Body of pancreas (tissue), 4 donors: ENCODE data around the gene CHST9.

Experiments
- POLR2A ChIP-seq, 3 donors: fragments of 450-650 bp; IDR thresholded peaks; one replicate each; pipeline ENCODE4 v1.6.1; 2016; ENCODE audit warnings: antibody characterized with exemption in 3 of 3, mild to moderate bottlenecking in 2 of 3
- TF ChIP-seq, protein P1 (sequence below), 7 experiments: fragments of 450-650 bp in 4 of 7; fragments of 200-600 bp in 3 of 7; sonication (generic) in 3 of 7; IDR thresholded peaks; one replicate each; pipeline ENCODE4 v1.5.1; 2016 to 2019; ENCODE audit warnings: antibody characterized with exemption in 7 of 7

DNA sequence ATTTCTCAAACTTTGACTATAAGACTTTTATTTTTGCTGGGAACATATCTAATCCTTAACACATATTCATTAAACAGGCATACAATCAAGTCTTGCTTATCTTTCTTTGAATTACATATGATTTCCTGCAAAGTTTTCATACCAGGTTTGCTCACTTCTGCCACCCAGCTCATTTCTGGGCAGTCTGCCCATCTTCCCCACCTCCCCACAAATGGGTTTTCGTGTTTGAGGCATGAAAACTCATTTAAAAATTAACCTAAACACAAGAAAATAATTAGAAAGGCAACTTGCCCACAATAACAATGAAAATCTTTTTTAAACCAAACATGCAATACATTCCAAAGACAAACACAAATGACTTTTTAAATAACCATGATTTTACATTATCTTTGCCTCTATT is 3.4 kb downstream of the CHST9 start:
- TF ChIP-seq, protein P1, sequence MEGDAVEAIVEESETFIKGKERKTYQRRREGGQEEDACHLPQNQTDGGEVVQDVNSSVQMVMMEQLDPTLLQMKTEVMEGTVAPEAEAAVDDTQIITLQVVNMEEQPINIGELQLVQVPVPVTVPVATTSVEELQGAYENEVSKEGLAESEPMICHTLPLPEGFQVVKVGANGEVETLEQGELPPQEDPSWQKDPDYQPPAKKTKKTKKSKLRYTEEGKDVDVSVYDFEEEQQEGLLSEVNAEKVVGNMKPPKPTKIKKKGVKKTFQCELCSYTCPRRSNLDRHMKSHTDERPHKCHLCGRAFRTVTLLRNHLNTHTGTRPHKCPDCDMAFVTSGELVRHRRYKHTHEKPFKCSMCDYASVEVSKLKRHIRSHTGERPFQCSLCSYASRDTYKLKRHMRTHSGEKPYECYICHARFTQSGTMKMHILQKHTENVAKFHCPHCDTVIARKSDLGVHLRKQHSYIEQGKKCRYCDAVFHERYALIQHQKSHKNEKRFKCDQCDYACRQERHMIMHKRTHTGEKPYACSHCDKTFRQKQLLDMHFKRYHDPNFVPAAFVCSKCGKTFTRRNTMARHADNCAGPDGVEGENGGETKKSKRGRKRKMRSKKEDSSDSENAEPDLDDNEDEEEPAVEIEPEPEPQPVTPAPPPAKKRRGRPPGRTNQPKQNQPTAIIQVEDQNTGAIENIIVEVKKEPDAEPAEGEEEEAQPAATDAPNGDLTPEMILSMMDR (IDR thresholded peaks at IDR 0.05): no peak
- TF ChIP-seq POLR2A (IDR thresholded peaks at IDR 0.05): no peak
